Neural progenitor cell (in vitro differentiated cells): ENCODE results near the gene DTWD1. TPM values are rescaled to one million over a fixed set of nuclear protein-coding genes. Genes with fewer than 3 reads are reported as not detected.

Experiments used
- DNase-seq: peaks from one replicate; pipeline ENCODE4 v3.0.0-alpha.2; 2016; ENCODE audit warnings: low spot score
- H2AFZ ChIP-seq: fragments of 200-600 bp; sonication (generic); replicated peaks from 2 replicates; pipeline ENCODE4 v1.6.1; 2016; ENCODE audit warnings: antibody characterized with exemption
- H3F3A ChIP-seq: fragments of 200-600 bp; sonication (generic); 2 replicates; pipeline ENCODE4 v1.6.1; 2016; ENCODE audit warnings: antibody characterized with exemption, low read depth
- H3K27ac ChIP-seq: fragments of 200-600 bp; sonication (generic); 2 replicates; pipeline ENCODE4 v1.5.1; 2016; ENCODE audit warnings: mild to moderate bottlenecking
- H3K27me3 ChIP-seq: fragments of 200-600 bp; sonication (generic); 2 replicates; pipeline ENCODE4 v1.6.1; 2016; ENCODE audit warnings: mild to moderate bottlenecking, moderate library complexity
- H3K36me3 ChIP-seq: fragments of 200-600 bp; sonication (generic); 2 replicates; pipeline ENCODE4 v1.5.1; 2016
- H3K4me1 ChIP-seq: fragments of 200-600 bp; sonication (generic); 2 replicates; pipeline ENCODE4 v1.6.1; 2016; ENCODE audit warnings: mixed run types
- H3K4me2 ChIP-seq: fragments of 200-600 bp; sonication (generic); 2 replicates; pipeline ENCODE4 v1.6.1; 2016
- H3K4me3 ChIP-seq: fragments of 200-600 bp; sonication (generic); 2 replicates; pipeline ENCODE4 v1.5.1; 2016
- H3K79me2 ChIP-seq: fragments of 200-600 bp; sonication (generic); 2 replicates; pipeline ENCODE4 v1.6.1; 2016; ENCODE audit warnings: low read depth
- H3K9ac ChIP-seq: fragments of 200-600 bp; sonication (generic); 2 replicates; pipeline ENCODE4 v1.6.1; 2016
- H3K9me3 ChIP-seq: fragments of 200-600 bp; sonication (generic); 2 replicates; pipeline ENCODE4 v1.5.1; 2016; ENCODE audit warnings: low read depth
- H4K20me1 ChIP-seq: fragments of 200-600 bp; sonication (generic); 2 replicates; pipeline ENCODE4 v1.6.1; 2016; ENCODE audit warnings: low read depth
- H3K27ac Mint-ChIP-seq: 3 replicates; pipeline ENCODE4 v1.8.0; 2021; ENCODE audit warnings: mixed read lengths
- H3K27me3 Mint-ChIP-seq: 2 replicates; pipeline ENCODE4 v1.8.0; 2022; ENCODE audit warnings: low read depth, mild to moderate bottlenecking, inconsistent platforms, moderate library complexity, mixed read lengths; ENCODE audit not compliant: insufficient read depth
- H3K36me3 Mint-ChIP-seq: 3 replicates; pipeline ENCODE4 v1.8.0; 2021; ENCODE audit warnings: mixed read lengths
- H3K4me1 Mint-ChIP-seq: 3 replicates; pipeline ENCODE4 v1.8.0; 2021; ENCODE audit warnings: mixed read lengths
- H3K4me3 Mint-ChIP-seq: 3 replicates; pipeline ENCODE4 v1.8.0; 2021; ENCODE audit warnings: mild to moderate bottlenecking, moderate library complexity, mixed read lengths
- H3K9me3 Mint-ChIP-seq: 3 replicates; pipeline ENCODE4 v1.8.0; 2020; ENCODE audit warnings: mixed read lengths
- CTCF ChIP-seq: fragments of 200-600 bp; sonication (generic); IDR thresholded peaks from 2 replicates; pipeline ENCODE4 v1.5.1; 2017; ENCODE audit warnings: antibody characterized with exemption, mild to moderate bottlenecking
- EZH2 ChIP-seq: fragments of 200-600 bp; sonication (generic); IDR thresholded peaks from 2 replicates; pipeline ENCODE4 v1.6.1; 2017; ENCODE audit warnings: antibody characterized with exemption, mild to moderate bottlenecking, moderate library complexity
- EZH2phosphoT487 ChIP-seq: fragments of 200-600 bp; sonication (generic); IDR thresholded peaks from 2 replicates; pipeline ENCODE4 v1.6.1; 2017; ENCODE audit warnings: antibody characterized with exemption
- total RNA-seq: library from RNA; depleted of rRNA; stranded (reverse); fragments of >200 nt; gene quantifications from 2 replicates; pipeline ENCODE4 v1.2.3, GENCODE V29; 2015; ENCODE audit warnings: low replicate concordance

DTWD1 gene
- total RNA-seq, 1 donor from 2014 or later = 66.0 TPM

DNA sequence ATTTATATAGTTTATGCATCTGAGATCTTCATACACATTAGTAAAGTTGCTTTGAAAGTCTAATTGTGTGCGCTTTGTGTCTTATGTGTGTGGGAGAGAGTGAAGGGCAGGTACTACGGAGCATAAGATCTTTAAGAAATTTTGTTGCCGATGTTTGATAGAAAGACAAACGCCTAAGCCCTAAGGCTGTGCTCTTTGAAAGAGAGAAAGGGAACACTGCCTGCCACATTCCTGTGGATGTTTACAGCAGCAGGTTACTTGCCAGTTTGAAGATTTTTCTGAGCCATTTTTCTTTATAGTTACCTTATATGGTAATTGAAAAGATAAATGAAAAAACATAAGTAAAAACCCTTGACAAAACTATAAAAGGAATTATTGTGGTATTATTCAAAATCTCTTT lies 17.0 kb downstream of the DTWD1 start:
- H3K4me3 Mint-ChIP-seq = peak overlapping the region; percentile 26
- H4K20me1 ChIP-seq = peaks cover 17% of the 10 kb centered on the region
- DNase-seq = peak; percentile 33
- H3K4me2 ChIP-seq = peak overlapping the region; percentile 6
- peaks cover 15% of the 10 kb centered on the region for H3K4me1 ChIP-seq
- no peak overlapping the region for H2AFZ ChIP-seq
- no peak overlapping the region for H3K4me3 ChIP-seq
- peaks cover 18% of the 10 kb centered on the region for H3K36me3 ChIP-seq
- H3K9me3 ChIP-seq = no peaks in the 10 kb centered on the region
- no peaks in the 10 kb centered on the region for H3K27me3 ChIP-seq
- H3K27ac Mint-ChIP-seq = peak overlapping the region; percentile 25
- TF ChIP-seq EZH2 = no peak
- TF ChIP-seq CTCF = no peak
- TF ChIP-seq EZH2phosphoT487 = no peak
- H3K27ac ChIP-seq = no peak overlapping the region
- peaks cover 7% of the 10 kb centered on the region for H3K79me2 ChIP-seq
- no peaks in the 10 kb centered on the region for H3K27me3 Mint-ChIP-seq
- no peaks in the 10 kb centered on the region for H3F3A ChIP-seq
- peaks cover 27% of the 10 kb centered on the region for H3K4me1 Mint-ChIP-seq
- H3K9ac ChIP-seq = no peak overlapping the region
- H3K9me3 Mint-ChIP-seq = no peaks in the 10 kb centered on the region
- H3K36me3 Mint-ChIP-seq = peaks cover 9% of the 10 kb centered on the region

DNA sequence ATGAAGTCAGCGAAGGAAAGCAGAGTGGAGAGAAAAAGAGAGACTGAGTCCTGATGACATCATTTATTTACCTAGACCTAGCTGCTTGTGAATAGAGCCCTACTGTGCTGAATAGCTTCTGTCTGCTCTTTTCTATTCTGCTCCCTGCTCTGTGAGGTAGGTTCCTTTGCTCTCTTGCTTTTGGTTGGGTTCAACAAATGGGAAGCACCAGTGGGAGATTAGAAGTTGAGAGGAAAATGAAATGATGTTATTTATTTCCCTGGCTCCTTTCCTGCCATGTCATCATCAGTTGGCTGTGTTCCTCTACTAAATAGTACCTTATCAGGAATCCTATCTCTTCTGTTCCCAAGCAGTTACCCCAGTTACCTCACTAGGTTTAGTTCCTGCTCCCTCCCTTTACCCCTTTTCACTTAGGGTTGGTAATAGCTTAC lies 23.5 kb downstream of the DTWD1 start:
- Histone ChIP-seq H3K27me3 (no peaks in the 10 kb centered on the region), H3K79me2 (peaks cover 3% of the 10 kb centered on the region), H3K27ac (no peak overlapping the region), H2AFZ (no peak overlapping the region), H3K4me2 (no peak overlapping the region), H3K9me3 (no peaks in the 10 kb centered on the region), H3F3A (no peaks in the 10 kb centered on the region), H3K4me3 (no peak overlapping the region), H3K9ac (no peak overlapping the region), H3K4me1 (no peaks in the 10 kb centered on the region), H4K20me1 (no peaks in the 10 kb centered on the region), H3K36me3 (no peaks in the 10 kb centered on the region)
- Mint-ChIP-seq H3K27ac (no peak overlapping the region), H3K9me3 (no peaks in the 10 kb centered on the region), H3K27me3 (no peaks in the 10 kb centered on the region), H3K4me1 (peaks cover 15% of the 10 kb centered on the region), H3K4me3 (no peak overlapping the region), H3K36me3 (peaks cover 9% of the 10 kb centered on the region)
- no peak for DNase-seq
- no peak for TF ChIP-seq CTCF
- TF ChIP-seq EZH2 = no peak
- no peak for TF ChIP-seq EZH2phosphoT487

DNA sequence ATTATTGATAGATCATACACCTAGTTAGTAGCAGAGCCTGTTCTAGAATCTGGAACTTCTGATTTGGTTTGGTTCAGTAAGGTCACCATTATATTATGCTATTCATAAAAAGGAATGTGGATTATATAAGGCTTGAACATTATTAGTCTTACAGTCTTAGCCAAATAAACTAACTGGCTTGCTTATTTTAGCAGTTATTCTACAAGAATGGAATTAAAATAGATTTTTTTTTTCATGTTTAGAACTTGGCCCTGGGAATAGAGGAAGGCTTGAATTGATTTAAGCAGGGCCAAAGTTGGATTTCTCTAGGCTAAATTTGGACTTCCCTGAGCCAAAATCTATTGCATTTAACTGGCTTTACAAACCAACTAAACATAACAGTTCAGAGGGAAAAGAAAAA lies 24.4 kb downstream of the DTWD1 start:
- H3K4me1 Mint-ChIP-seq = peaks cover 15% of the 10 kb centered on the region
- Histone ChIP-seq H3K79me2 (peaks cover 3% of the 10 kb centered on the region), H3K36me3 (no peaks in the 10 kb centered on the region), H3F3A (no peaks in the 10 kb centered on the region), H2AFZ (no peak overlapping the region), H3K9me3 (no peaks in the 10 kb centered on the region), H3K4me2 (no peak overlapping the region), H3K27ac (no peak overlapping the region), H4K20me1 (no peaks in the 10 kb centered on the region), H3K27me3 (no peaks in the 10 kb centered on the region), H3K9ac (no peak overlapping the region), H3K4me3 (no peak overlapping the region), H3K4me1 (no peaks in the 10 kb centered on the region)
- H3K9me3 Mint-ChIP-seq = no peaks in the 10 kb centered on the region
- no peak overlapping the region for H3K4me3 Mint-ChIP-seq
- H3K27ac Mint-ChIP-seq = no peak overlapping the region
- no peaks in the 10 kb centered on the region for H3K27me3 Mint-ChIP-seq
- peaks cover 9% of the 10 kb centered on the region for H3K36me3 Mint-ChIP-seq
- no peak for DNase-seq
- TF ChIP-seq CTCF = no peak
